GM21786 (cell line): ENCODE measurements around the gene AMMECR1L.
"Not testable (repeated sequence)": the region's sequence is repeated elsewhere in the genome, so short reads cannot be mapped to it uniquely, and the experiment has no call there.

Experiments used
- ATAC-seq: cut with Tn5 transposase; IDR thresholded peaks from one replicate; pipeline ENCODE4 v1.9.1; 2021; ENCODE audit not compliant: unreplicated experiment

The AMMECR1L gene

GRCh38 chr2:127885780-127886592 lies at the start of gene AMMECR1L:
AMMECR1L (minus strand) TSS chr2:127885956; CDS start chr2:127874234, 11,722 bp downstream.
- ATAC-seq, result peak; percentile 90

DNA sequence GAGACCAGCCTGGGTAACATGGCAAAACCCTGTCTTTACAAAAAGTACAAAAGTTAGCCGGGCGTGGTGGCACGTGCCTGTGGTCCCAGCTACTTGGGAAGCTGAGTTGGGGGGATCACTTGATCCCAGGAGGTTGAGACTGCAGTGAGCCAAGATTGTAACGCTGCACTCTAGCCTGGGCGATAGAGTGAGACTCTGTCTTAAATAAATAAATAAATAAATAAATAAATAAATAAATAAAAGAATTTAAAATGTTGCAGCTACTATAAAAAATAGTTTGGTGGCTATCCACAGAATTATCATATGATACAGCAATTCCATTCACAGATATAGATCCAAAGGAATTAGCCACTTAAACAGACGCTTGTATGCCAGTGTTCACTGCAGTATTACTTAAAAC lies 49.6 kb upstream of the AMMECR1L start:
- no peak for ATAC-seq

GRCh38 chr2:127932199-127932876 lies 46.6 kb upstream of the AMMECR1L start:
- no peak for ATAC-seq

GRCh38 chr2:127929449-127929848 lies 43.7 kb upstream of the AMMECR1L start:
- ATAC-seq, result no peak

DNA sequence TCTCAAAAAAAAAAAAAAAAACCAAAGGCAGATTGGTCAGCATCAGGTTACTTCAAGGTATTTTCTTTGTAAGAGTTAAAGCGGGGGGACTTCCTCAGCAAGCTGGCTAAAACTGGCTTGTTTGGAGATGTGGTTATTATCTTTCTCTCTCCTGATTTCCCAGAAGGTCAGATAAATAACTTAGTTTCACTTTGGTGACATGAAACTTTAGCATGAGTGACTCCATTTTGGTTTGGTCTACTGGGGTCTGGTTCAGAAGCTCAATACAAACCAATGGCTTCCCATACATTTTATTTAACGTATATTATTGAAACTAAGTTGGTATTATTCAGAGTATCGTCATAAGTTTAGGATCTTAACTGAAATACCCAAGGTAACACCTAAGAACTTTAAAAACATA lies 41.6 kb upstream of the AMMECR1L start:
- no peak for ATAC-seq

- ATAC-seq, result no peak
Measured at GRCh38 chr2:127917916-127918315, 32.2 kb upstream of the AMMECR1L start.

- ATAC-seq, result no peak
Measured at GRCh38 chr2:127913808-127914457, 28.2 kb upstream of the AMMECR1L start.

- no peak for ATAC-seq
Measured at GRCh38 chr2:127911737-127912136, 26.0 kb upstream of the AMMECR1L start.

DNA sequence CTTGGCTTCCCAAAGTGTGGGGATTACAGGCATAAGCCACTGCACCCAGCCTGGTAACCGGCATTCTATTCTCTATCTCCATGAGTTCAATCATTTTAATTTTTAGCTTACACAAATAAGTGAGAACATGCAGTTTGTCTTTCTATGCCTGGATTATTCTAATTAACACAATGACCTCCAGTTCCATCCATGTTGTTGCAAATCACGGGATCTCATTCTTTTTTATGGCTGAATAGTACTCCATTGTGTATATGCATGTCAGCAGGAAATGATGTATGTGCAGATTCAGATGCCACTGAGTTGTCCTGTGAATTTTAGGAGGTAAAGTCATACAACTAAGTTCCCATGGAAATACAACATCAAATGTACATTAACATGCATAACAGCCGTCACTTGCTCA lies 24.7 kb upstream of the AMMECR1L start:
- no peak for ATAC-seq

- no peak for ATAC-seq
Measured at GRCh38 chr2:127909019-127909418, 23.3 kb upstream of the AMMECR1L start.

- ATAC-seq, result not testable (repeated sequence)
Measured at GRCh38 chr2:127907733-127908400, 22.1 kb upstream of the AMMECR1L start.

DNA sequence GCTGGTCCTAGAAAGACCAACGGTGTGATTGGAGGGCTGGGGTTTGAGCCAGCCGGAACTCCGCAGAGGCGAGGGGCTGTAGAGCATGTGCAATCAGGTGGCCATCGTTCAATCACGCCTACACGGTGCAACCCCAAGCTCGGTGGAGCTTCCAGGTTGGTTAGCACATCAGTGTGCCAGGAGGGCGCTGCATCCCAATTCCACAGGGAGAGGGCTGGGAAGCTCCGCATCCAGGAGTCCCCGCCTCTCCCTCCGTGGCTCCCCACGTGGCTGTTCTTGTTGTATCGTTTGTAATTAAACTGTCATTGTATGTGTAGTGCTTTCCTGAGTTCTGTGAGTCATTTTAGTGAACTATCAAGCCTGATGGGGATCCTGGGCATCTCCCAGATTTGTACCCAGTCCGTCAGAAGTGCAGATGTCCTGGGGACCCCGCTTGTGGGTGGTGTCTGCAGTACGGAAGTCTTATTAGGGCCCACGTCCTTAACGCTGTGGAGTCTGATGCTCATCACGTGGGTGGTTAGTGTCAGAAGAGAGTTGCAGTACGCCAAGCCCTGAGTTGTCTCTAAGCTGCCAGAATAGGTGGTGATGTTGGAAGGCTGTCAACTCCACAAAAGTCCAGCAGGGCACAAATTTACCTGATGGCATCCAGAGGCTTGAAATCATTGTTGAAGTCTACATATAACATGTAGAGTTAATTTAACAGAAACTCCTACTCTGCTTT lies 20.6 kb upstream of the AMMECR1L start:
- ATAC-seq, result no peak

- ATAC-seq, result no peak
Measured at GRCh38 chr2:127901339-127902056, 15.7 kb upstream of the AMMECR1L start.

GRCh38 chr2:127897531-127898211 lies 11.9 kb upstream of the AMMECR1L start:
- no peak for ATAC-seq

DNA sequence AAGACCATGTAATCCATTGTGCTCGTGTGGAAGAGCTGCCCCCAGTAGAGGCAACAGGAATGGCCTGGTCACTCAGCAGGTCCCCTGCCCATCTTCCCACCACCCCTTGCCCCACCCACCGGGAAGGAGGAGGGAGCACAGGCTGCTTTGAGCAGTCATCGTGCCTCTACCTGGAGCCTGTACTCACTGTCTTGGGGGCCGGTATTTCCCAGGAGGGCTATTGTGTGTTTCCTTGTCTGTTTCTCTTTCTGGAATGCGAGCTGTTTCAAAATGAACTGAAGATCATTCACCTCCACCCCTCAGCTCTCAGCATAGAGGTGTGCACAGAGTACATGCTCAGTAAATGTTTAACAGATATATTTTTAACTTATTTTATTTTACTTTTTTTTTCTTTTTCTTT lies 7.7 kb upstream of the AMMECR1L start:
- ATAC-seq, result no peak

GRCh38 chr2:127893033-127893432 lies 7.3 kb upstream of the AMMECR1L start:
- ATAC-seq, result no peak

DNA sequence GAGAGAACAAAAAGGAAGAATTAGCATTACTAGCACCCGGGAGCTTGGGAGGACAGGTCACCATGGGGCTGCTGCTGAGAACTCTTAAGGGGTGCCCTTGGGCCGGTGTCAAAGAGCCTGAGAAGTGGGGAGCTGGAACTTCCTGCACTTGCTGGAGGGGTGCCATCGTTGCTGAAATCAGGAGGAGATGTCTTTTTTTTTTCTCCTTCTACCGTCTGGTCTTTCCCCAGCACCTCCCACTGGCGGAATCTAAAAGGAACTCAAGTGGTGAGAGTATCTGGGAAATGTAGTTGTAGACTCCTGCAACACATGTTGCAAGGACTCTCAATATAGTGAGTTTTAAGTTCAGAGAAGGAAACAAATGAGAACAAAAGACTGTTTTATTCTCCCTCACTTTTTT lies 6.1 kb upstream of the AMMECR1L start:
- ATAC-seq, result no peak

- ATAC-seq, result not testable (repeated sequence)
Measured at GRCh38 chr2:127890756-127891155, 5.0 kb upstream of the AMMECR1L start.

GRCh38 chr2:127888772-127889171 lies 3.0 kb upstream of the AMMECR1L start:
- ATAC-seq, result no peak

GRCh38 chr2:127887776-127888130 lies 2.0 kb upstream of the AMMECR1L start:
- no peak for ATAC-seq
